ENCODE data around the gene RAB35. TPM values are rescaled to one million over a fixed set of nuclear protein-coding genes. Genes with fewer than 3 reads are reported as not detected.

RAB35 gene
- total RNA-seq, 2 experiments from 2014 or later, result 78.5 to 84.0 TPM

DNA sequence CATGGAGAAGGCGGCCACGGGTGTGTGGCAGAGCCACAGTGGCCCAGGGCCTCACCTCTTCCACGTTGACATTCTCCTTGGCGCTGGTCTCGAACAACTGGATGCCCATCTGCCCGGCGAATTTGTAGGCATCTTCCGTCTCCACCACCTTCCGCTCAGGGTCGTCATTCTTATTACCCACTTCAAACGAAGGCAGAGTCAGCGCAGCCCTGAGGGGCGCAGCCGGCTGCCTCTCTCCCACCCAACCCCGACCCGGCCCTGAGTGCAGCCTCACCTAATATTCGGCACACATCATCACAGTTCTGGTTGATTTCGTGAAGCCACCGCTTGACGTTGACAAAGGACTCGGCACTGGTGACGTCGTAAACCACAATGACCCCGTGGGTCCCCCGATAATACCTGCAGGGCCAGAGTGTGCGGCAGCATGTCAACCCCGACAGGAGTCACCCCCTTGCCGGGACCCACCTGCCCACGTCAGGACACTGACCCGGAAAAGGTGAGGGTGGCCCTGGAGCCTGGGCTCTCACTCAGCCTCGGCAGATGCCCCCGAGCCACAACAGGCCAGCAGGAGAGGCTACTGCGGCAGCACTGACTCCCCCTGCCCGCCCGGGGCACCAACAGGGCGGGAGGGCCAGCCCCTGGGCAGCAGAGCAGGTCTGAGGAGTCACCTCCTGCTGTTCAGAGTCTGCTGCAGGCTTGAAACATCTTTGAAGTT lies 17.6 kb downstream of the RAB35 start:
- Mint-ChIP-seq H3K4me3 (no peak overlapping the region), H3K27ac (no peak overlapping the region), H3K27me3 (no peaks in the 10 kb centered on the region), H3K9me3 (no peaks in the 10 kb centered on the region), H3K4me1 (peaks cover 26% of the 10 kb centered on the region), H3K36me3 (ENCODE audit: low read depth) (peaks cover 46% of the 10 kb centered on the region)
- CTCF ChIA-PET, result no interaction called here
- no peak for DNase-seq
- POLR2A ChIA-PET, result interaction anchor here (1.2 kb wide), 1 partner anchor 12 kb away, joined by 3 read pairs; no protein-coding TSS in a partner anchor

DNA sequence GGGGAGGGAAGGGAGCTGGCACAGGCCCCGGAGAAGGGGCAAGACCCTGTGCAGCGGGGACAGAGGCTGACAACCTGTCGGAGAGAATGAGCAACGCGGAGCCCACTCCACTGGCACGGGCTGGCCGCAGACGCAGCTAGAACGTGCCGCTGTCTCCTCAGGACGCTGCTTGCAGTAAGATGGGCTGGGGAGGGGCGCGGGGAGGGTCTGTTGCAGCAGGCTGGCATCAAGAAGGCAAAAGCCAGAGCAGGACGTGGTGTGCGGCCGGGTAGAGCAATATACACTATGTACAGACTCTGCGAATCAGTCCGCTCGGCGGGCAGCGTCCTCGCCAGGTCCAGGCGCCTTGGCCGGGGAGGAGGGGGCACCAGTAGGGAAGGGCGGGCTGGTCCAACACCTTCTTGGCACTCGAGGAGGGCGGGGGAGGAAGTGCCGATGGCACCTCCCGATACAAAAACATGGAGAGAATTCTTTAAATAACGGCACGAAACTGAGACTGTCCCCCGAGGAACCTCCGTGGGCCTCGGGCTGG lies 19.8 kb downstream of the RAB35 start:
- Mint-ChIP-seq H3K4me3 (no peak overlapping the region), H3K27me3 (no peaks in the 10 kb centered on the region), H3K27ac (no peak overlapping the region), H3K4me1 (peaks cover 14% of the 10 kb centered on the region), H3K36me3 (ENCODE audit: low read depth) (peaks cover 40% of the 10 kb centered on the region), H3K9me3 (no peaks in the 10 kb centered on the region)
- ChIA-PET POLR2A (interaction anchor here (1.2 to 1.4 kb wide), 2 partner anchors 9 to 195 kb away, joined by 3 to 6 read pairs; no protein-coding TSS in a partner anchor), CTCF (interaction anchor here (1.0 kb wide), 1 partner anchor 14 kb away, joined by 3 read pairs; no protein-coding TSS in a partner anchor)
- no peak for DNase-seq

DNA sequence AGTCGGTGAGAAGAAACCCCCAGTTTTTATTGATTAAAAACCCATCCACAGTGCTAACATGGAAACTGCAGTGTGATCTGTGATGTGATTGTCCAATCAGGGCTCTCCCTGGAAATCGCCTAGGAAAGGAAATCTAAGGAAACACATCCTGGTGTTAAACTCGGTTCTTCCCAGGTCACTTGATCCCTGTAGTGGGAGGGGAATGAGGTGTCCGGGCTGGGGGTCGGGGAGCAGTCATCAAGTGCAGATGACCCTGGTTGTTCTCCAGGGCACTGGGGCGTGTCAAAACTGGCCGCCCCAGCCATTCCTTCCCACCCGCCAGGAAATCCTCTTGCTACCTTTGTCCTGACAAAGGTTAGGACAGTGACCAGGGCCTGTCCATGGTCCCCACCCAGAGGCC lies 20.8 kb downstream of the RAB35 start:
- peaks cover 44% of the 10 kb centered on the region for H3K36me3 Mint-ChIP-seq (ENCODE audit: low read depth)
- no peak for DNase-seq
- H3K9me3 Mint-ChIP-seq, result no peaks in the 10 kb centered on the region
- no peak overlapping the region for H3K4me3 Mint-ChIP-seq
- CTCF ChIA-PET, result no interaction called here
- POLR2A ChIA-PET, result no interaction called here
- no peak overlapping the region for H3K27ac Mint-ChIP-seq
- no peaks in the 10 kb centered on the region for H3K27me3 Mint-ChIP-seq
- peaks cover 7% of the 10 kb centered on the region for H3K4me1 Mint-ChIP-seq

DNA sequence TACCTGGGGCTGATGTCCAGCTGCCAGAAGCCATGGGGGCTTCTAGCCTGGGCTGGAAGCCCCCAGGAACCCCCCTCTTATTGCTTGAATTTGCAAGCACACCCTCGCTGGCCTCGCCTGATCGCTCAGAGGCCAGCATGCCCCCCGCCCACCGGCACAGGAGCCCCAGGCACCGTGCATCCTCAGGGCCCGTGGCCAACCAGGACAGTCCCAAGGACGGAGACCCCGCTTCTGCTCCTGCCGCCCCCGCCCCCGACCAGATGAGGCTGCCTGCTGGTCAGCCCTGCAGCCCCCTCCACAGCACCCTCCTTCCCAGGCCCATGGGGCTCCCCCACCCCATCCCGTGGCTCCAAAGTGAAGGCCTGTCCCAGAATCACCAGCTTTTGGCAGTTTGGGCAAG lies 21.2 kb downstream of the RAB35 start:
- H3K9me3 Mint-ChIP-seq, result no peaks in the 10 kb centered on the region
- peaks cover 46% of the 10 kb centered on the region for H3K36me3 Mint-ChIP-seq (ENCODE audit: low read depth)
- DNase-seq, result no peak
- H3K4me1 Mint-ChIP-seq, result peaks cover 4% of the 10 kb centered on the region
- ChIA-PET POLR2A (interaction anchor here (1.2 kb wide), 1 partner anchor 22 kb away, joined by 3 read pairs; the partner anchor contains the start of gene RAB35), CTCF (no interaction called here)
- H3K4me3 Mint-ChIP-seq, result no peak overlapping the region
- H3K27me3 Mint-ChIP-seq, result no peaks in the 10 kb centered on the region
- no peak overlapping the region for H3K27ac Mint-ChIP-seq

DNA sequence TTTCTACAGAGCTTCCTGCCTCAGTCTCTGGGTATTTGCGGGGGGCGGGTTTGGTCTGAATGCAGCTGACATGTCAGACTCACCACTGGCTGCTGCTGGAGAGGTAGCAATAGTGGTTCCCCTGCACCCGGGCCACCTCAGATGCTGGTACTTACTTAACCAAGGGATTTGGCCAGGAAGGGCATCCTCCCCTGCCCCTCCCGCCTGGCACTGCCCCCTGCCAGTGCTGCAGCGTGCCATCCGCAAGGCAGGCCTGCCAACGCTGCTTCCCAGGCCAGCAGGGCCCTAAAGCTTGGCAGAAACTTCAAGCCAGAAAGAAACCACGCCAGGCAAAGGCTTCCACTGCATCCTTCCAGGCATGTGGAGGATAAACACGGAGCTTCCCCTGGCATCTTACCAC lies 22.1 kb downstream of the RAB35 start:
- ChIA-PET POLR2A (interaction anchor here (1.2 kb wide), 1 partner anchor 22 kb away, joined by 3 read pairs; the partner anchor contains the start of gene RAB35), CTCF (interaction anchor here (0.6 kb wide), 1 partner anchor 1766 kb away, joined by 3 read pairs; no protein-coding TSS in a partner anchor)
- no peaks in the 10 kb centered on the region for H3K4me1 Mint-ChIP-seq
- no peak for DNase-seq
- no peak overlapping the region for H3K4me3 Mint-ChIP-seq
- H3K27ac Mint-ChIP-seq, result no peak overlapping the region
- no peaks in the 10 kb centered on the region for H3K27me3 Mint-ChIP-seq
- H3K9me3 Mint-ChIP-seq, result no peaks in the 10 kb centered on the region
- peaks cover 46% of the 10 kb centered on the region for H3K36me3 Mint-ChIP-seq (ENCODE audit: low read depth)

DNA sequence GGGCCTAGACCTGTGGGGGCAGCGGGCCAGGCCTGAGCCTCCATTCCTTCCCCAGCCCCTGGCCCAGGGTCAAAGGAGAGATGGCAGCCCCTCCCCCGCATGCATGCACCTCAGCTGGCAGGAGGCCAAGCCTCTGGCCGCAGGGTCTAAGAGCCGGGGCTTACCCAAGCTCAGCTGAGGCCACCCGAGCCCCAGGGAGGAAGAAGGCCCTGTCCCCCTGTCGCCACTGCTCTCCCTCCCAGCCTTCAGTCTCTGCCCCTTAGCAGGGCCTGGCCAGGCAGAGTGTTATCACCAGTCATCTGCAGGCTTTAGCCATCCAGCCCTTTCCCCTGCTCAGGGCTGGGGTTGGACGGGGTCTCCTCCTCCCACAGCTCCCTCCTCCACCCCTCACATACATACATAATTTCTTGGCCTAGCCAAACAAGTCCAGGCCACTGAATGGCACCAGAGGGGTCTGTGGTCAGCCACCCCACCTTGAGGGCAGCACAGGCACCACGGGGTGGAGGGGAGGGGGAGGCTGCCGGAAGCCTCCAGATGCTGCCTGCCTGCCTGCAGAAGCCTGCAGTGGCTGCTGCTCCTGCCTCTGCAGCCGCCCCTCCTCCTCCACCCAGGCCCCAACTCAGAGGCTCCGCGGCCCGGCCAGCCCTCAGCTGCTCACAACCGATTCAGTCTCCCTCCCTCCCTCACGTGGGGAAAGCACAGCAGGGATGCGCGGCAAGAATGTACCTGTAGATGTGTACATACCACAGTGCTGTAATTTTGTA lies 22.8 kb downstream of the RAB35 start:
- H3K27ac Mint-ChIP-seq, result no peak overlapping the region

DNA sequence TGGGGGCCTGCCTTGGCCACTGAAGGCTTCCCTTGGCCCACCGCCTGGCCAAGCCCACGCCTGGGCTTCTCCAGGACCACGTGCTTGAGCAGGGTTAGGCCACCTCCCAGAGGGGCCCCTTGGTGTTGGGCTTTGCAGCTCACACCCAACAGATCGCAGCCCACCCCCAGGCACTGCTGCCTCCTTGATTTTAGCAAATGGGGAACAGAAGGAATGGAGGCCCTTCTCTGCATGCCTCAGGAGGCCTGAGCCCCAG lies 23.3 kb downstream of the RAB35 start:
- Mint-ChIP-seq H3K4me3 (no peak overlapping the region), H3K36me3 (ENCODE audit: low read depth) (peaks cover 41% of the 10 kb centered on the region), H3K4me1 (peaks cover 5% of the 10 kb centered on the region), H3K27me3 (no peaks in the 10 kb centered on the region), H3K27ac (no peak overlapping the region), H3K9me3 (no peaks in the 10 kb centered on the region)
- ChIA-PET POLR2A (interaction anchor here (1.6 kb wide), 1 partner anchor 22 kb away, joined by 5 read pairs; no protein-coding TSS in a partner anchor), CTCF (interaction anchor here (0.6 kb wide), 1 partner anchor 54 kb away, joined by 3 read pairs; no protein-coding TSS in a partner anchor)
- no peak for DNase-seq

More for the DNA sequence above, 22.8 kb downstream of the RAB35 start:
- Mint-ChIP-seq H3K9me3 (no peaks in the 10 kb centered on the region), H3K27me3 (no peaks in the 10 kb centered on the region), H3K36me3 (ENCODE audit: low read depth) (peaks cover 46% of the 10 kb centered on the region), H3K4me1 (peaks cover 3% of the 10 kb centered on the region), H3K4me3 (no peak overlapping the region)
- ChIA-PET CTCF (no interaction called here), POLR2A (interaction anchor here (1.6 kb wide), 1 partner anchor 21 kb away, joined by 5 read pairs; no protein-coding TSS in a partner anchor)
- DNase-seq, result no peak

DNA sequence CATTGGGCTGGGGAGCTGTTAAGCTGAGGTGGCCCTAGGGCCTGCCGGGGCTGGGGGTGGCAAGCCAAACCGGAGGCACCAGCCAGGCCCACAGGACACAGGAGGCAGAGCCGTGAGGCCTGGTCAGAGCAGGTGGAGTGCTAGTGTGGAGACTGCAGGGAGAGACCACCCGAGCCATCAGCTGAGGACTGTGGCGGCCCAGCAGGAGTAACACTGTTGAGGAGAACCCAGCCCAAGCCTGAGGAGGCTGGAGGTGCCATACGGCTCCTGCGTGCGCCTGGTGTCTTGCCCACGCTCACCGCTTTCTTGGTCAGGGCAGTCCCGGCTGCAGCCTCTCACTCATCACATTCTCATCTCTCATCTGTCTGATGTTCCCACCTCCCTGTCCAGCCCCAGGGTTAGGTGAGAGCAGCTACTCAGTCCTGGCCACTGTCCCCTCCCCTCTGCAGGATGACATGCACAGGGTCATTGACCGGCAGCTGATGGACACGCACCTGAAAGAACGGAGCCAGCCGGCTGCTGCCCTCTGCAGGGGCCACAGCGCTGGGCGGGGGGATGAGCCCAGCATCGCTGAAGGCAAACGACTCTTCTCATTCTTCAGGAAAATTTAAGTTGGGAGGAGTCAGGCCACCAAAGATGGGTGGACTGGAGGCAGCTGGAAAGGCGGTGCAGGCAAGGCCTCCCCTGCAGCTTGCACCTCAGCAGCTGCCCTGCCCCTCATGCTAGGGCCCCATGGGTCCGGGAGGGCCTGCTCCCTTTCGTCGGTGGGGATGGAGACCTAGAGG lies 23.8 kb downstream of the RAB35 start:
- H3K27ac Mint-ChIP-seq, result no peak overlapping the region
- ChIA-PET POLR2A (interaction anchor here (1.3 to 1.6 kb wide), 2 partner anchors 7 to 22 kb away, joined by 4 to 5 read pairs; no protein-coding TSS in a partner anchor), CTCF (interaction anchor here (0.6 kb wide), 1 partner anchor 55 kb away, joined by 3 read pairs; no protein-coding TSS in a partner anchor)

DNA sequence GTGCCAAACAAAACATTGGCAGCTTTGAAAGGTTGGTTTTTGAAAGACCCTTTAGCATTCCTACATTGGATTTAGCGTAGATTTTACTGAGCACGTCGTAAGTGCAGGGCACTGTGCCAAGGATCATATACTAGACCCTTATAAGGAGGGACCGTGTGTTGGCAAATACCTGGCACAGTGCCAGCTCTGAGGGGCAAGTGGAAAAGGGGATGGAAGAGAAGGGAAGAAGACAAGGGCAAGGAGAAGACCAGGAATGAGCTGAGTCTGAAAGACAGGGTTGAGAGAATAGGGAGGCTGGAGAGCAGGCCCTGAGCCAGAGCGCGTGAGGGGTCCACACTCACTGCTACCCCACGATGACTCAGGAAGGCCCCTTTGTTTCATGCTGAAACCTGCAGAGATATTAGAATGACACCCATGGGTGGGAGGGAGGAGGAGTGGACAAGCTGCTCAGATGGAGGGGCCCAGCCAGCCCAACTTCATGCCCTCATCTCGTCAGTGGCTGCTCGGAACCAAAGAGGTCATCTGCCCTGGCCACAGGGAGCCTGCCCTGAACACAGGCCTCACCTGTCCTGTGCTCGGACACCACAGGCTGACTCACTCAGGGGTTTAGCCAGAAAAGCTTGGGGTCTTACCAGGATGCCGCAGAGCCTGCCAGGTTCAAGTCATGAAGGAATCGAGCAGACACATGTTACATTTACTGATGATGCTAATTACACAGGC lies 25.0 kb downstream of the RAB35 start:
- Mint-ChIP-seq H3K27me3 (no peaks in the 10 kb centered on the region), H3K4me1 (peaks cover 22% of the 10 kb centered on the region), H3K36me3 (ENCODE audit: low read depth) (peaks cover 39% of the 10 kb centered on the region), H3K9me3 (no peaks in the 10 kb centered on the region), H3K27ac (peak overlapping the region; percentile 1), H3K4me3 (no peak overlapping the region)
- ChIA-PET CTCF (interaction anchor here (0.6 kb wide), 1 partner anchor 14 kb away, joined by 3 read pairs; no protein-coding TSS in a partner anchor), POLR2A (interaction anchor here (1.3 to 2.5 kb wide), 3 partner anchors 9 to 25 kb away, joined by 3 to 19 read pairs (median 4); partner anchors contain the start of gene RAB35)
- no peak for DNase-seq

More for the DNA sequence above, 23.8 kb downstream of the RAB35 start:
- Mint-ChIP-seq H3K9me3 (no peaks in the 10 kb centered on the region), H3K27me3 (no peaks in the 10 kb centered on the region), H3K36me3 (ENCODE audit: low read depth) (peaks cover 39% of the 10 kb centered on the region), H3K4me1 (peaks cover 10% of the 10 kb centered on the region), H3K4me3 (no peak overlapping the region)
- DNase-seq, result no peak

DNA sequence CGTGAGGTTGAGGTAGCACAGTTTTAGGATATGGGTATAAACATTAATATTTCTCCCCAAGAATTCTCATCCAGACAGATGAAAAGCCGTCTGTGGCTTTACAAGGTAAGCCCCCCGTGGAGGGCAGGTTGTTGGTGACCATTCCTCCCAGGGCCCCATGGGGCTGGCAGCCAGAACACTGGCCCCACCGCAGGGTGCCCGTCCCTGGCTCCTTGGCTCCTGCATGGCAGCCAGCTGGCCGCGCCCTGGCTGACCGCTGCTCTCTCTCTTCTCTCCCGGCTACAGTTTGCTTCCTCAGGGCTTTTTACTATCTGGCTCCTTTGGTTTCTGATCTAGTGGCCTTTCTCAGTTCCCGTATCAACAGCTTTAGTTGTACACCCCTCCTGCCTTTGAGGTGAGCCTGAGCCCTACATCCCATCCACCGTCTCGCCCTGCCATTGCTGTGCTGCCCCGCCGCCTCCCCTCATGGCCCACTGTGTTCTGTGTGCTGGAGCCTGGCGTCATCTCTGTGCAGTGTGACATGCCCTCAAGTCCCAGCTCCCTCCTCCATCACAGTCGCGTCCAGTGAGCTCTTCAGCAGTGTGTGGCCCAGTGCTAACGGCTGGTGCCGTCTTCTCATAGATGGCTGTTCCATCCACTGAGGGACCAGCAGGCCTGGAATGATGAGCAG lies 25.8 kb downstream of the RAB35 start:
- Mint-ChIP-seq H3K27me3 (no peaks in the 10 kb centered on the region), H3K4me1 (peaks cover 30% of the 10 kb centered on the region), H3K4me3 (no peak overlapping the region), H3K36me3 (ENCODE audit: low read depth) (peaks cover 36% of the 10 kb centered on the region), H3K9me3 (no peaks in the 10 kb centered on the region), H3K27ac (peak overlapping the region; percentile 24)
- POLR2A ChIA-PET, result interaction anchor here (1.0 to 2.5 kb wide), 5 partner anchors 10 to 102 kb away, joined by 3 to 19 read pairs (median 5); partner anchors contain the start of genes BICDL1 and RAB35
- CTCF ChIA-PET, result interaction anchor here (0.6 kb wide), 1 partner anchor 15 kb away, joined by 3 read pairs; no protein-coding TSS in a partner anchor
- no peak for DNase-seq

DNA sequence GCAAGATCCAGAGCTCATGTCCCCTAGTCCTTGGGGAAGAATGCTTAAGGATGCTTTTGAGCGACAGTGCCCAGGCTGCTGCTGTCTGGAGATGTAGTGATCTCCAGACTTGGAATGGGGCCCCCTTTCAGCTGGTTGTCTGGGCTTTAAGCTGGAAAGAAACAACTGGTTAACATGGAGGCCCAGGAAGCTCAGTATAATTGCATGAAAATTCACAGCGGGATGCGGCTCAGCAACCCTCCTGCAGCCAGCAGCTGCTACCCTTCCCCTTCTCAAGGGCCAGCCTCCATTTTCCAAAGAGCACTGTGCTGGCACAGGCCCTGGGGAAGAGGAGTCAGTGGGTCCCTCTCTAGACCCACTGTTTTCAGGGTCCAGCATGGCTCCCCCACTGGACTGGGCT lies 26.3 kb downstream of the RAB35 start:
- H3K36me3 Mint-ChIP-seq (ENCODE audit: low read depth), result peaks cover 41% of the 10 kb centered on the region
- H3K4me3 Mint-ChIP-seq, result no peak overlapping the region

More for the DNA sequence above, 26.3 kb downstream of the RAB35 start:
- no peaks in the 10 kb centered on the region for H3K9me3 Mint-ChIP-seq
- H3K27ac Mint-ChIP-seq, result no peak overlapping the region
- H3K27me3 Mint-ChIP-seq, result no peaks in the 10 kb centered on the region
- peaks cover 35% of the 10 kb centered on the region for H3K4me1 Mint-ChIP-seq
- ChIA-PET POLR2A (interaction anchor here (0.6 to 2.5 kb wide), 6 partner anchors 11 to 334 kb away, joined by 3 to 19 read pairs (median 4); partner anchors contain the start of genes BICDL1 and RAB35), CTCF (no interaction called here)
- no peak for DNase-seq
